Right ventricle myocardium superior (tissue), 1 donor: ENCODE data around the gene UMPS. TPM values are rescaled to one million over a fixed set of nuclear protein-coding genes. Genes with fewer than 3 reads are reported as not detected.

ENCODE experiments used
- ATAC-seq: fragments of 200-7000 bp; cut with Tn5 transposase; one replicate; pipeline ENCODE4 v1.9.1; 2020; ENCODE audit warnings: mild to moderate bottlenecking; ENCODE audit not compliant: poor library complexity
- DNase-seq: peaks from one replicate; pipeline ENCODE4 v3.0.0-alpha.2; 2020
- intact Hi-C: fragments of 100-400 bp; cut with DNase I; formaldehyde crosslinking; loops from one replicate; pipeline ENCODE4 v1.11.2; 2022
- total RNA-seq: library from RNA; stranded (reverse); fragmentation: NEBNext Ultra II Directional; extraction: Animal tissue kit (Norgen Biotek cat#: 25700); gene quantifications from one replicate; pipeline ENCODE4 v1.2.1, GENCODE V29; 2021
- donor health status: DM: no; HTN: yes; CAD: no; lungs with severe emphysema.

UMPS gene
- total RNA-seq, 1 donor from 2014 or later = 6.1 TPM

GRCh38 chr3:124759666-124760401 lies 29.6 kb downstream of the UMPS start:
- intact Hi-C loops = no loop called here
- ATAC-seq = no peak
- DNase-seq = no peak

GRCh38 chr3:124760601-124761000 lies 30.3 kb downstream of the UMPS start:
- intact Hi-C loops = no loop called here
- no peak for DNase-seq
- peak; percentile 86 for ATAC-seq

DNA sequence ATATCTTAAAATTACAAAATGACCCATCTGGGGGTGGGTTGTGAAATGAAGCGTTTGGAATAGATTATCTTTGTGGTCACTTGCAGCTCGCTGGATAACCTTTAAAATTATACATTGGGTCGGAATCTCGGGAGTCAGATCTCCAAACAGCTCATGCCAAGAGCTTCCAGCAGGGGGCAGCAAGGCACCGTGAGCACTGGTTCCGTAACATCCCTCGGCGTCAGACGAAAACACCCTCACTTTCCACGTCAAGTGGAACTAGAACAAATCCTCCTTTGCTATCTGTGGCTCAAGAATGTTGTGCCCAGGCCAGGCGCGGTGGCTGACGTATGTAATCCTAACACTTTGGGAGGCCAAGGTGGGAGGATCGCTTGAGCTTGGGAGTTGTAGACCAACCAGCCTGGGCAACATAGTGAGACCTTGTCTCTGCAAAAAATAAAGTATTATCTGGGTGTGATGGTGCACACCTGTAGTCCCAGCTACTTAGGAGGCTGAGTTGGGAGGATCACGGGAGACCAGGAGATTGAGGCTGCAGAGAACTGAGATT lies 31.1 kb downstream of the UMPS start:
- DNase-seq (peak; percentile 93), ATAC-seq (peak; percentile 92)
- intact Hi-C loops = loop anchor here (1.0 kb wide), 1 partner anchor 140 kb away; no protein-coding TSS in a partner anchor

GRCh38 chr3:124761935-124762660 lies 31.8 kb downstream of the UMPS start:
- intact Hi-C loops = loop anchor here (1.0 kb wide), 1 partner anchor 139 kb away; no protein-coding TSS in a partner anchor
- DNase-seq (no peak), ATAC-seq (no peak)

GRCh38 chr3:124762661-124763011 lies 32.4 kb downstream of the UMPS start:
- DNase-seq (no peak), ATAC-seq (no peak)
- intact Hi-C loops = no loop called here

- DNase-seq = no peak
- ATAC-seq = no peak
- intact Hi-C loops = no loop called here
These were observed 33.0 kb downstream of the UMPS start for GRCh38 chr3:124763206-124763605.

GRCh38 chr3:124763644-124764358 lies 33.5 kb downstream of the UMPS start:
- no peak for ATAC-seq
- DNase-seq = no peak
- intact Hi-C loops = no loop called here

DNA sequence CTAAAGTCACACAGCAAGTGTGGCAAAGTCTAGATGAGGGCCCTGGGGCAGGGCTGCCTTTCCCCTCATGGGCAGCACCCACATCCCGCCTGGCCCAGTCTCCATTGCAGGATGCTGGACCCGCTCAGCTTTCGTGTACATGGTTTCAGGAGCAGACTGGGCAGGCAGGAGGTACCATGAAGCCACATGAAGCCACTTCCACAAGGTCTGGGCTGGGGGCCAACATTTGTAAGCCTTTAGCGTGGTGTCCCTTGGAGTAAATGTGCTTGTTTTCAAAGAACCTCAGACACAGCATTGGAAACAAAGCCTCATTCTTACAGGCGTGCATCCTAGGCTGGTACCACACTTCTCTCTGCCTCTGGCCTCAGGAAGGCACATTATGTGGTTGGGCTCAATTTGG lies 34.5 kb downstream of the UMPS start:
- intact Hi-C loops = no loop called here
- no peak for ATAC-seq

DNA sequence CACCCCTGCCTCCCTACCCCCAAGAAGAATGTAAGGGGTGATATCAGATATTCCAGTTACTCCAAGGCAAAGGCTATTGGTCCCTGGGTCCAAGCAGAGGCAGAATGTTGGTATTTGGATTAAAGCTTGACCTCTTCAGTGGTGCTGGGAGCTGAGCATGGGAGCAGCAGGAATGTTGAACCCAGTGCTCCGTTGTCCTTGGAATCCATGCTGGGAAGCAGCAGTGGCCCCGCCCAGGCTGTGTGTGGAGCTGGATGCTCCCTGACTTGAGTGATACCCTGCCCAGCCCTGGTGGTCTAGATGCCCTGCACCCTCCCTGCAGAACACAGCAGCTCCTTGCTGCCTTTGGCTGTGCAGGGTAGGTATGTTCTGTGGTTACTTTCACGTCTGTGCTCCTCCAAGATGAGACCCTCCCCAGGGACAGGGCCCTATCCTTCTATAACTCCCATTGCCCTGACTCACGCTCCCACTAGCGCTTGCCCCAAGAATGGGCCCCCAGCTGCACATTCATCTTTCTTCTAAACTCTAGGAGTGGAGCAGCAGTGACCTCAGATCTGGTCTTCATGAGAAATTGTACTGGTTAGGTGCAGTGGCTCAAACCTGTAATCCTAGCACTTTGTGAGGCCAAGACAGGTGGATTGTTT lies 35.1 kb downstream of the UMPS start:
- DNase-seq (no peak), ATAC-seq (no peak)
- intact Hi-C loops = no loop called here

More for the DNA sequence above, 34.5 kb downstream of the UMPS start:
- DNase-seq = no peak

GRCh38 chr3:124766113-124767095 lies 36.2 kb downstream of the UMPS start:
- intact Hi-C loops = no loop called here
- DNase-seq (no peak), ATAC-seq (no peak)

DNA sequence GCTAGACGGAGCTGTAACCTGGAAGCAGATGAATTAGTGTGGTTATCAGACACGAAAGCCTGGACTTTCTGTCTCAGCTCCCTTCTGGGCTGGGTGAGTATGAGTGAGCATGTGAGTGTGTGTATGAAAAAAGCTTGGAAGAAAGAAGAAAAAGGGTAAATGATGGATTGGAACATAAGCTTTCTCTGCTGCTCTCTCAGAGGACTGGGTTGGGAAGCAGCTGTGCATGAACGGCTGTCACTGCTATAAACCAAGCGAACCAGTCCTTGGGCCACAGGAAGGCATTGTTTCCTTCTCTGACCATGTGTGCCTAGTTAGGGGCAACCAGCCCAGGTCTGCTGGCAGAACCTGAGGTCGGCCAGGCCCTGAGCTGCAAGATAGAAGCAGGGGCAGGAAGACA lies 37.0 kb downstream of the UMPS start:
- no peak for ATAC-seq
- no peak for DNase-seq
- intact Hi-C loops = no loop called here

DNA sequence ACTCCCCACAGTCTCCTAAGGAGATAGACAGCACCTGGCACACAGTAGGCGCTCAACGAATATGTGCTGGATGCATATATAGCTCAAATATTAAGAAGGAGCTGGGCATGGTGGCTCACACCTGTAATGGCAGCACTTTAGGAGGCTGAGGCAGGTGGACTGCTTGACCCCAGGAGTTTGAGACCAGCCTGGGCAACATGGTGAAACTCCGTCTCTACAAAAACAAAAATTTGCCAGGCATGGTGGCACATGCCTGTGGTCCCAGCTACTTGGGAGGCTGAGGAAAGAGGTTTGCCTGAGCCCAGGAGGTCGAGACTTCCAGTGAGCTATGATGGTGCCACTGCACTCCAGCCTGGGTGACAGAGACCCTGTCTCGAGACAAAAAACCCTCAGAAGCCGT lies 37.4 kb downstream of the UMPS start:
- intact Hi-C loops = no loop called here
- ATAC-seq = no peak
- DNase-seq = no peak

DNA sequence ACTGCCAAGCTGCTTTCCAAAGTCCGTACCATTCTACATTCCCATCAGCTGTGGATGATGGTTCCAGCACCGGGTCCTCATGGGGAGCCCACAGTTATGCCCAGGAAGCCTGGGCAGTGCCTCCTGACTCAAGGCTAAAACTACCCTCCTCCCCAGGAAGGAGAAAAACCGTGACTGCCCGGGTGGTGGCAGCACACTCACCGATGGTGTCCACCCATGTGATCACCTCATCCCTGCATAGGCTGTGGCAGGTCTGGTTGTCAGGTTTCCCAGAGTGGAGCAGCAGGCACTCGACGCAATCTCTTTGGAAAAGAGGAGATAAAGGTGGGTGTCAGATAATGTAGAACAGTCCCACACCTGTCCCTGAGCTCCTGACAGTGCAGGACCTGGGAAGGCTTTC lies 38.6 kb downstream of the UMPS start:
- no peak for DNase-seq
- no peak for ATAC-seq
- intact Hi-C loops = no loop called here

GRCh38 chr3:124769462-124769861 lies 39.2 kb downstream of the UMPS start:
- DNase-seq = no peak
- no peak for ATAC-seq
- intact Hi-C loops = no loop called here

DNA sequence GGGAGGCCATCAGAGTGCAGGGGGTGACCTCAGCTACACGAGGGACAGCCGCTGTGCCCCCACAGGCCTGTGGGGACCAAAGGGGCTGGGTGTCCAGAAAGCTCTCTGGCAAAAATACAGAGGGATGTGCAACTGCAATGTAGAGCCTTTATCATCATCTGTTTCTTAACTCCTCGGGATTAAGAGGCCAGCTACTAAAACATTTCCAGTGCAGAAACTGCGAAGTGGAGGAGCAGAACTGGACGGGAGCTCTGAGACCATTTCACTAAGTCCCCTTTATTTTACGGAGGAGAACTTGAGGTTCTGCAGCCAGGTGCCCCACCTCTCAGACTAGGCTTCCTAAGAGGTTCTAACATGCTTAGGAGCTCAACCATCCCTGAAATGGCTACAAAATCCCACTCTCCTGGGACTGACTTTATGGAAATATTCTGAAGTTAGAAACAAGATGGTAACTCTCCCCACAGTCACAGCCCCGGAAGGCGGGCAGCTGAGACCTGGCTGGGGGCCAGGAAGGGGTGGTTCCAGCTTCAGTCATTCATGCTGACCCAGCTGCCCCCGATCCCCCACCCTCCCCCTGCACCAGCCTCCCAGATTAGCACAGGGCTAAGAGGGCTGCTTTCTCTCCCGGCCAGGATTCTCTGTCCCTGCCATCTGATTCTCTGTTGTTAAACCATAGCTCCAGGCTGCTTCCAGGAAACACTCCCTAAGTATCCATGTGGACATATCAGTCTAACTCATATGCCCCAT lies 40.3 kb downstream of the UMPS start:
- intact Hi-C loops = no loop called here
- peak; percentile 57 for ATAC-seq

DNA sequence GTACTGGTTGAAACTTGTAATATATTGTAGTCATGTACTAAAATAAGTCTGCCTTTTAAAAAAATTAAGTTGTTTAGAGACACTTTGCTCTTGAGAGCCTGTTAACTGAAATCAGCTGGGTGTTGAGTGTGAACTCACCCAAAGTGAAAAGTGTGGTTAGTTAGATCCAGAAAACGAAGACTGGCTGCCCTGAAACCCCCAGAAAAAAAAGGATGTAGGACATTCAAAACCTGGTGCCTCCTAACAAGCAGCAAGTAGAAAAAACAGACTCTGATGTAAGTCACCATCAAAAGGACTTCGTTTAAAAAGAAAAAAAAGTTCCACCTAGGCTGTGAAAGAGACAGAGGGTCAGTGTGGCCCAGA lies 40.8 kb downstream of the UMPS start:
- no peak for ATAC-seq
- intact Hi-C loops = no loop called here
- DNase-seq = no peak

More for the DNA sequence above, 40.3 kb downstream of the UMPS start:
- DNase-seq = peak; percentile 73
